LNCAP (cell line): ENCODE measurements around the gene SEC14L2.

Experiments
- TF ChIP-seq, protein P1 (sequence below): fragments of 450-650 bp; IDR thresholded peaks from 2 replicates; pipeline ENCODE4 v1.5.1; 2017; ENCODE audit warnings: mild to moderate bottlenecking

SEC14L2 gene

DNA sequence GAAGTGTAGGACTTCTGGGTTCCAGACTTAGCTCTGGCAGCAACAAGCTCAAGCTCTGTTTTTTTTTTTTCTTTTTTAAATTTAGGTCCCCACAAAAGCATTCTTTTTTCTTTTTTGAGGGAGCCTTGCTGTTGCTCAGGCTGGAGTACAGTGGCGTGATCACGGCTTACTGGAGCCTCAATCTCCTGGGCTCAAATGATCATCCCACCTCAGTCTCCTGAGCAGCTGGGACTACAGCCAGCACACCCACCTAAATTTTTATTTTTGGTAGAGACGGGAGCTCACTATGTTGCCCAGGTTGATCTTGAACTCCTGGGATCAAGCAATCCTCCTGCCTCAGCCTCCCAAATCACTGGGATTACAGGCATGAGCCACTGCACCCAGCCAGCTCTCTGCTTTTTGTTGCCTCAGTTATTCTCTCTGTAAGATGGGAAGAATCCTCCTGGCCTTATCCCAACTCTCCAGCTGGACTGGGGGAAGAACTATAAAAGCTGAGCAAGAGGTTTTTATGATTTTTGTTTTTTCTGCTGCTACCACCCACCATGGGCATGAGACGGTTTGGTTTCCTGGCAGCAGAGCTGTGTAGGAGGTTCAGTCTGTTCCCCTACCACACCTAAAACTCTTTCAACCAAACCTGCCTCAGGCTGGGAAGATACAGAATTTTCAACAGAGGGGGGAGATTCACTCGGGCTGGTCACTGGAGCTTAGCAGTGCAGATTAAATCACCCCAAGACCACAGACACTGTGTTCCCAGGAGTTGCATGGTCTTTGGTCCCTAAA, 17.1 kb downstream of the SEC14L2 start:
- TF ChIP-seq, protein P1, sequence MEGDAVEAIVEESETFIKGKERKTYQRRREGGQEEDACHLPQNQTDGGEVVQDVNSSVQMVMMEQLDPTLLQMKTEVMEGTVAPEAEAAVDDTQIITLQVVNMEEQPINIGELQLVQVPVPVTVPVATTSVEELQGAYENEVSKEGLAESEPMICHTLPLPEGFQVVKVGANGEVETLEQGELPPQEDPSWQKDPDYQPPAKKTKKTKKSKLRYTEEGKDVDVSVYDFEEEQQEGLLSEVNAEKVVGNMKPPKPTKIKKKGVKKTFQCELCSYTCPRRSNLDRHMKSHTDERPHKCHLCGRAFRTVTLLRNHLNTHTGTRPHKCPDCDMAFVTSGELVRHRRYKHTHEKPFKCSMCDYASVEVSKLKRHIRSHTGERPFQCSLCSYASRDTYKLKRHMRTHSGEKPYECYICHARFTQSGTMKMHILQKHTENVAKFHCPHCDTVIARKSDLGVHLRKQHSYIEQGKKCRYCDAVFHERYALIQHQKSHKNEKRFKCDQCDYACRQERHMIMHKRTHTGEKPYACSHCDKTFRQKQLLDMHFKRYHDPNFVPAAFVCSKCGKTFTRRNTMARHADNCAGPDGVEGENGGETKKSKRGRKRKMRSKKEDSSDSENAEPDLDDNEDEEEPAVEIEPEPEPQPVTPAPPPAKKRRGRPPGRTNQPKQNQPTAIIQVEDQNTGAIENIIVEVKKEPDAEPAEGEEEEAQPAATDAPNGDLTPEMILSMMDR, result no peak

DNA sequence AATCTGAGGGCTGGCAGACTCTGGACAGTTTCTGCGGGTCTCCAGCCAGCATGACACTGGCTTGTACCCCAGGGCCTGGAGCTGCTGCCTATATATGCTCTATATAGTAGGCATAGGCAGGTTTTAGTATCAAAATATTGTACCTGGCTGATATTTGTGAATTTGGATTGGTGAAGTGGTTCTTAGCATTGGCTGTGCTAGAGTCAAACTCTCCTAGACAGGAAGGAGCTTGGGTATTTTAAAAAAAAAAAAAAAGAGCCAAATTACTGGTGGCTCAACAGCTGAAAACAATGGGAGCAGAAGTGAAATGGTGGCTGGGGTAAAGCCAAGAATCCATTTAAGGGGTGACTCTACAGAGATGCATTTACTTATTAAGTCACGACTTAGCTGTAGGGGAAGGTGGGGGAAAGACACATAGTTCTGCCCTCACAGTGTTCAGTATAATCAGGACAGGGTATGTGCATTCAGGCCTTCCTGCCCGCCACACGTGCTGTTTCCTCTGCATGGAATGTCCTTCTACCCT, 17.8 kb downstream of the SEC14L2 start:
- TF ChIP-seq, protein P1, result no peak

- TF ChIP-seq, protein P1, result no peak
Measured at GRCh38 chr22:30416403-30416802, 19.6 kb downstream of the SEC14L2 start.

DNA sequence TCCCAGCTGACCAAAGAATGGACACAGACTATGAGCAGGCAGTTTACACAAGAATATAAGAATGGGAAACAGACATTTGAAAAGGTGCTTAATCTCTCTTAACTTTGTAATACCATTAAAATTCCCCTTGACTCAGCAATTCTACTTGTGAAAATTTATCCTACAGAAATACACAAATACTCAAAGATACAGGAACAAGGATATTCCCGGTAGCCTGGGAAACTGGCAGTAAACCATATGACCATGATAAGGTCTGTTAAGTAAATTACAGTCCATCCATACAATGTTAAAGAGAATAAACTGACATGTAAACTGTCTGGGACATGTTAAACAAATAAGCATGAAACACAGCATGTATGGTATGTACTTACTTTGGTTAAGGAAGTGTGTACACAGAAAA, 20.0 kb downstream of the SEC14L2 start:
- TF ChIP-seq, protein P1, result no peak

DNA sequence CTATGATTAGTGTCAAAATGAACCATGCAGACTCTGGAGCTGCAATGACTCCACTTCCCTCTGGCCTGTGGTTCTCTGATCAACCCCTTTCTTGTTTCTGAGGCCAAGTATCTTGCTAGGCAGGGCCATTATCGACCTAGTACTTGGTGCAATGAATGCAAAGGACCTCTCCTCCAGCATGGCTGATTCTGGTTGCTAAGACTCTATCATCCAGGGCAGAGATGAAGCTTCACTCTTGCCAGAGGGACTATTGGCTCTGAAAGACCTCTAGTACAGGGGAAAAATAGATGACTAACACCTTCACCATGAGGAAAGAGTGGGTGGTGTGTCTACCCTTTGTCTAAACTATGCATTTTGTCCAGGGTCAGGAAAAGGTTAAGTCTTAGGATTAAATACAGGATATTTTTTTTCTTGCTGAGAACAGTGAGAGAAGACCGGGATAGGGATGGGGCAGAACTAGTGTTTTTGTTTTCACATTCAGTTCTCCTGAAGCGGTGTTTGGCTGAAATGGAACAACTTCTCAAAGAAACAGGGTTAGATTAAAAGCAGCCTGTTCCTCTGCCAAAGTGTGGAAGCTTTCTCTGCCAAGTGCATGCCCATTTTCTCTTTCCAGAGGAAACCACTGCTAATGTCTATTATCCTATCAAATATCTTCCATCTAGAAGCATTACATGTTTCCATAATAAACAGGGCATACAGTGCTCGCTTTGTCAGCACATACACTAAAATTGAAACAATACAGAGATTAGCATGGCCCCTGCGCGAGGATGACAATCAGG, 23.7 kb downstream of the SEC14L2 start:
- TF ChIP-seq, protein P1, result no peak

DNA sequence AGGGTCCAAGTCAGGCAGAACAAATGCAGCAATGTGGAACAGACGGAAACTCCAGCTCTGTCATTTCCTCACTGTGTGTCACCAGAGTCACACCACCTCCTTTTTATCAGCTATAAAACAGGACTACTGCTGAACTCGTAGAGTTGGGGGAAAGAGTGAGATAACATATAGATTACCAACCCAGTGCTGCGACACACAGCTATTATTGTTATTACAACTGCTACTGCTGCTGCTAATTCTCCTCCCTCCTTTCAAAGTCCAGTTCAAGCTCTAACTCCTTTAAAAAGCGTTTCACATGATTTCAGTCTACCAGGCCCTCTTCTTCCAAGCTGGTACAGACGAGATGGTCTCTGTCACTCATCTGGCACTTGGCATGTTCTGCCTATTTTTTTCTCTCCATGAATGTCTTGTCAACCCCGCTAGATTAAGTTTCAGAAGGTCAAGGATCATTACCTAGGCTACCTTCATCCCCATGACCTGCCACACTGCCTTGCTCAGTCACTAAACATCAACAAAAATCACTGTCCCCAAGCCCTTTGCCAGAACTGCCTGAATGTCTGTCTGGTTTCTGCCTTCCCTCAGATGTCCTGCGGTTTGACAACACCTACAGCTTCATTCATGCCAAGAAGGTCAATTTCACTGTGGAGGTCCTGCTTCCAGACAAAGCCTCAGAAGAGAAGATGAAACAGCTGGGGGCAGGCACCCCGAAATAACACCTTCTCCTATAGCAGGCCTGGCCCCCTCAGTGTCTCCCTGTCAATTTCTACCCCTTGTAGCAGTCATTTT, 25.1 kb downstream of the SEC14L2 start:
- TF ChIP-seq, protein P1, result no peak
